Astrocyte of the spinal cord (primary cell): ENCODE data around the gene NR5A2.
A peak's percentile ranks its signal among the peaks of the same experiment; 100 is the strongest.

Experiments
- DNase-seq: peaks from one replicate; pipeline ENCODE4 v3.0.0; 2011; ENCODE audit warnings: low read depth, low spot score
- H3K4me3 ChIP-seq: 2 replicates; pipeline ENCODE4 v1.5.1; 2011; ENCODE audit warnings: low read depth, mild to moderate bottlenecking, low read length, moderate library complexity
- CTCF ChIP-seq: IDR thresholded peaks from 2 replicates; pipeline ENCODE4 v1.5.1; 2012; ENCODE audit warnings: low read depth, mild to moderate bottlenecking, low read length, inconsistent platforms
- in situ Hi-C: cut with HindIII; loops from 2 replicates; pipeline ENCODE4 v1.10.0; 2017; ENCODE audit warnings: low sequenced_read_pairs

The NR5A2 gene

GRCh38 chr1:200028586-200029034, 1.1 kb downstream of the NR5A2 start:
- in situ Hi-C loops = no loop called here
- no peak for TF ChIP-seq CTCF
- DNase-seq = no peak
- peak overlapping the region; percentile 39 for H3K4me3 ChIP-seq

GRCh38 chr1:200029035-200029821, 1.7 kb downstream of the NR5A2 start:
- TF ChIP-seq CTCF = no peak
- H3K4me3 ChIP-seq = peak overlapping the region; percentile 39
- no peak for DNase-seq
- in situ Hi-C loops = no loop called here

GRCh38 chr1:200029822-200030152, 2.3 kb downstream of the NR5A2 start:
- in situ Hi-C loops = no loop called here
- TF ChIP-seq CTCF = no peak
- no peak for DNase-seq
- no peak overlapping the region for H3K4me3 ChIP-seq

GRCh38 chr1:200030791-200031190, 3.3 kb downstream of the NR5A2 start:
- no peak overlapping the region for H3K4me3 ChIP-seq
- in situ Hi-C loops = no loop called here
- no peak for TF ChIP-seq CTCF
- no peak for DNase-seq

- in situ Hi-C loops = no loop called here
- TF ChIP-seq CTCF = peak; percentile 1
- H3K4me3 ChIP-seq = no peak overlapping the region
- no peak for DNase-seq
Observed at GRCh38 chr1:200033511-200034261, 6.2 kb downstream of the NR5A2 start.

- H3K4me3 ChIP-seq = no peak overlapping the region
- TF ChIP-seq CTCF = no peak
- no peak for DNase-seq
- in situ Hi-C loops = no loop called here
Observed at GRCh38 chr1:200034262-200034557, 6.7 kb downstream of the NR5A2 start.
